ENCODE measurements around the gene EVL.

- TF ChIP-seq POLR2A (IDR thresholded peaks at IDR 0.05) = no peak
- TF ChIP-seq CTCF (IDR thresholded peaks at IDR 0.05) = no peak
Measured at GRCh38 chr14:100146531-100147091, 81.4 kb downstream of the EVL start.

Measured in prostate gland (tissue), 2 donors.